Mesenchymal stem cell (in vitro differentiated cells and primary cell): ENCODE results near the gene RPS17.
A peak's percentile ranks its signal among the peaks of the same experiment; 100 is the strongest.

Experiments
- DNase-seq: peaks from one replicate; pipeline ENCODE4 v3.0.0-alpha.2; 2013
- H2AFZ ChIP-seq: one replicate; pipeline ENCODE4 v1.6.1; 2013; ENCODE audit warnings: low read depth, mild to moderate bottlenecking, control low read depth, inconsistent platforms, low read length, moderate library complexity
- H2AK5ac ChIP-seq: 2 replicates; pipeline ENCODE4 v1.6.1; 2013; ENCODE audit warnings: low read length, moderate library complexity, mild to moderate bottlenecking, inconsistent platforms; ENCODE audit not compliant: severe bottlenecking
- H2BK120ac ChIP-seq: one replicate; pipeline ENCODE4 v1.6.1; 2013; ENCODE audit warnings: low read depth, mild to moderate bottlenecking, inconsistent platforms, low read length, moderate library complexity
- H2BK12ac ChIP-seq, 2 experiments: one replicate each; pipeline ENCODE4 v1.6.1; 2013; ENCODE audit warnings: inconsistent platforms in 2 of 2, low read length in 2 of 2, mild to moderate bottlenecking in 2 of 2, moderate library complexity in 2 of 2, control low read depth in 1 of 2
- H2BK15ac ChIP-seq: one replicate; pipeline ENCODE4 v1.6.1; 2013; ENCODE audit warnings: mild to moderate bottlenecking, low read depth, inconsistent platforms; ENCODE audit not compliant: poor library complexity, severe bottlenecking
- H2BK5ac ChIP-seq: 2 replicates; pipeline ENCODE4 v1.6.1; 2013; ENCODE audit warnings: low read depth, mild to moderate bottlenecking, low read length, control low read depth, inconsistent platforms; ENCODE audit not compliant: poor library complexity, severe bottlenecking
- H3K14ac ChIP-seq, 2 experiments: one replicate each; pipeline ENCODE4 v1.6.1; 2013; ENCODE audit warnings: inconsistent platforms in 2 of 2, low read length in 2 of 2, control low read depth in 1 of 2, mild to moderate bottlenecking in 1 of 2, moderate library complexity in 1 of 2
- H3K18ac ChIP-seq, 2 experiments: one replicate each; pipeline ENCODE4 v1.6.1; 2013; ENCODE audit warnings: inconsistent platforms in 2 of 2, low read length in 2 of 2, control low read depth in 1 of 2, low read depth in 1 of 2, mild to moderate bottlenecking in 1 of 2
- H3K23ac ChIP-seq, 2 experiments: one replicate each; pipeline ENCODE4 v1.6.1; 2013; ENCODE audit warnings: inconsistent platforms in 2 of 2, low read length in 2 of 2, mild to moderate bottlenecking in 2 of 2, moderate library complexity in 2 of 2, control low read depth in 1 of 2
- H3K27ac ChIP-seq: 2 replicates; pipeline ENCODE4 v1.5.1; 2013; ENCODE audit warnings: mild to moderate bottlenecking, moderate library complexity, low read length, control low read depth, inconsistent platforms; ENCODE audit not compliant: poor library complexity, severe bottlenecking
- H3K27me3 ChIP-seq, 2 experiments: 2 replicates each; pipeline versions ENCODE4 v1.6.1 to v1.7.0; 2013; ENCODE audit warnings: low read length in 2 of 2, mild to moderate bottlenecking in 2 of 2, moderate library complexity in 2 of 2, control low read depth in 1 of 2, inconsistent platforms in 1 of 2; ENCODE audit not compliant: control insufficient read depth in 1 of 2, insufficient read depth in 1 of 2
- H3K36me3 ChIP-seq, 2 experiments: 2 replicates each; pipeline versions ENCODE4 v1.6.1 to v1.7.0; 2013; ENCODE audit warnings: low read length in 2 of 2, control low read depth in 1 of 2, inconsistent platforms in 1 of 2, low read depth in 1 of 2, mild to moderate bottlenecking in 1 of 2; ENCODE audit not compliant: insufficient read depth in 2 of 2, control insufficient read depth in 1 of 2
- H3K4ac ChIP-seq, 2 experiments: one replicate each; pipeline ENCODE4 v1.6.1; 2013; ENCODE audit warnings: inconsistent platforms in 2 of 2, low read length in 2 of 2, mild to moderate bottlenecking in 2 of 2, moderate library complexity in 2 of 2, control low read depth in 1 of 2, low read depth in 1 of 2
- H3K4me1 ChIP-seq: 2 replicates; pipeline ENCODE4 v1.6.1; 2013; ENCODE audit warnings: low read depth, low read length, control low read depth; ENCODE audit not compliant: control insufficient read depth, insufficient read depth
- H3K4me2 ChIP-seq: 2 replicates; pipeline ENCODE4 v1.6.1; 2013; ENCODE audit warnings: low read length, mild to moderate bottlenecking, inconsistent platforms; ENCODE audit not compliant: poor library complexity, severe bottlenecking
- H3K4me3 ChIP-seq, 2 experiments: 2 replicates each; pipeline versions ENCODE4 v1.5.1 to v1.7.0; 2013; ENCODE audit warnings: low read length in 2 of 2, mild to moderate bottlenecking in 2 of 2, control low read depth in 1 of 2, low read depth in 1 of 2; ENCODE audit not compliant: insufficient read depth in 1 of 2
- H3K79me1 ChIP-seq: replicated peaks from 2 replicates; pipeline ENCODE4 v1.6.1; 2013; ENCODE audit warnings: mild to moderate bottlenecking, control low read depth, low read length, inconsistent platforms; ENCODE audit not compliant: poor library complexity, severe bottlenecking
- H3K9ac ChIP-seq: 2 replicates; pipeline ENCODE4 v1.7.0; 2013; ENCODE audit warnings: mild to moderate bottlenecking, low read length, moderate library complexity
- H3K9me3 ChIP-seq: 2 replicates; pipeline ENCODE4 v1.7.0; 2013; ENCODE audit warnings: mild to moderate bottlenecking, low read length; ENCODE audit not compliant: control insufficient read depth
- H4K8ac ChIP-seq: one replicate; pipeline ENCODE4 v1.6.1; 2013; ENCODE audit warnings: inconsistent platforms, mild to moderate bottlenecking, low read length, moderate library complexity
- H4K91ac ChIP-seq: one replicate; pipeline ENCODE4 v1.6.1; 2013; ENCODE audit warnings: mild to moderate bottlenecking, low read length, inconsistent platforms
- WGBS: methylation state at CpG from one replicate; pipeline ENCODE4 v1.1.7; 2013; ENCODE audit warnings: mixed read lengths; 5-methylcytosine and 5-hydroxymethylcytosine counted together

Gene RPS17

GRCh38 chr15:82544431-82544830, 4.2 kb upstream of the RPS17 start:
- no peak overlapping the region for H3K18ac ChIP-seq
- H3K9me3 ChIP-seq = no peaks in the 10 kb centered on the region
- no peak overlapping the region for H3K27ac ChIP-seq
- WGBS = 95% methylated on average over 9 of the region's 9 CpGs
- H3K4ac ChIP-seq = no peak overlapping the region
- H4K91ac ChIP-seq = no peak overlapping the region
- H2BK15ac ChIP-seq = no peak overlapping the region
- H3K14ac ChIP-seq = no peak overlapping the region
- no peak overlapping the region for H2AFZ ChIP-seq
- no peak overlapping the region for H2BK120ac ChIP-seq
- no peak overlapping the region for H3K9ac ChIP-seq
- H2BK12ac ChIP-seq = no peak overlapping the region
- H3K4me1 ChIP-seq = peaks cover 6% of the 10 kb centered on the region
- no peak overlapping the region for H3K23ac ChIP-seq
- H3K79me1 ChIP-seq = no peaks in the 10 kb centered on the region
- peaks cover 0 to 14% of the 10 kb centered on the region in 2 experiments for H3K27me3 ChIP-seq
- no peak overlapping the region for H3K4me3 ChIP-seq
- no peak overlapping the region for H4K8ac ChIP-seq
- H2BK5ac ChIP-seq = no peak overlapping the region
- H3K36me3 ChIP-seq = peaks cover 0 to 50% of the 10 kb centered on the region in 2 experiments
- no peak overlapping the region for H2AK5ac ChIP-seq
- no peak overlapping the region for H3K4me2 ChIP-seq
- no peak for DNase-seq

GRCh38 chr15:82543160-82543559, 2.9 kb upstream of the RPS17 start:
- H4K8ac ChIP-seq = no peak overlapping the region
- H4K91ac ChIP-seq = no peak overlapping the region
- no peak overlapping the region for H2BK15ac ChIP-seq
- H3K27ac ChIP-seq = no peak overlapping the region
- H2BK5ac ChIP-seq = no peak overlapping the region
- no peak overlapping the region for H2AK5ac ChIP-seq
- H3K27me3 ChIP-seq = peaks cover 0 to 14% of the 10 kb centered on the region in 2 experiments
- peaks cover 0 to 47% of the 10 kb centered on the region in 2 experiments for H3K36me3 ChIP-seq
- H3K14ac ChIP-seq = no peak overlapping the region
- WGBS = 63% methylated on average over 1 of the region's 2 CpGs
- H3K4ac ChIP-seq = no peak overlapping the region
- peak; percentile 71 for DNase-seq
- no peaks in the 10 kb centered on the region for H3K9me3 ChIP-seq
- peak overlapping the region in 1 of 2 experiments; percentile 14 for H3K4me3 ChIP-seq
- H2AFZ ChIP-seq = no peak overlapping the region
- H3K18ac ChIP-seq = no peak overlapping the region
- no peak overlapping the region for H2BK120ac ChIP-seq
- no peak overlapping the region for H3K4me2 ChIP-seq
- peaks cover 6% of the 10 kb centered on the region for H3K4me1 ChIP-seq
- H3K23ac ChIP-seq = no peak overlapping the region
- no peak overlapping the region for H2BK12ac ChIP-seq
- peak overlapping the region; percentile 51 for H3K9ac ChIP-seq
- no peaks in the 10 kb centered on the region for H3K79me1 ChIP-seq

- H2BK120ac ChIP-seq = no peak overlapping the region
- 44% methylated on average over 11 of the region's 11 CpGs for WGBS
- H2BK5ac ChIP-seq = no peak overlapping the region
Observed at GRCh38 chr15:82540984-82541431, 751 bp upstream of the RPS17 start.

GRCh38 chr15:82539691-82540054, 584 bp downstream of the RPS17 start:
- Histone ChIP-seq H4K91ac (peak overlapping the region; percentile 90), H3K36me3 (peaks cover 26 to 51% of the 10 kb centered on the region in 2 experiments), H2BK12ac (no peak overlapping the region), H3K79me1 (no peaks in the 10 kb centered on the region), H2BK15ac (peak overlapping the region; percentile 31), H3K23ac (peak overlapping the region in 1 of 2 experiments; percentile 6), H3K27me3 (peaks cover 0 to 5% of the 10 kb centered on the region in 2 experiments), H4K8ac (peak overlapping the region; percentile 76), H3K18ac (peak overlapping the region; percentile 81 to 85), H2AFZ (no peak overlapping the region), H3K4ac (peak overlapping the region; percentile 69 to 76), H3K4me1 (peaks cover 11% of the 10 kb centered on the region), H2AK5ac (peak overlapping the region; percentile 12), H3K14ac (peak overlapping the region; percentile 63 to 66), H3K9me3 (no peaks in the 10 kb centered on the region), H2BK5ac (peak overlapping the region; percentile 84), H2BK120ac (no peak overlapping the region), H3K27ac (peak overlapping the region; percentile 59), H3K4me2 (peak overlapping the region; percentile 66), H3K4me3 (peak overlapping the region; percentile 77 to 98), H3K9ac (peak overlapping the region; percentile 98)
- no peak for DNase-seq
- under 1% methylated on average over 23 of the region's 23 CpGs for WGBS

More at GRCh38 chr15:82540984-82541431, 751 bp upstream of the RPS17 start:
- no peak overlapping the region for H3K23ac ChIP-seq
- H3K4me1 ChIP-seq = peaks cover 11% of the 10 kb centered on the region
- H3K4ac ChIP-seq = peak overlapping the region; percentile 2 to 12
- no peaks in the 10 kb centered on the region for H3K79me1 ChIP-seq
- no peak overlapping the region for H4K91ac ChIP-seq
- H3K36me3 ChIP-seq = peaks cover 17 to 58% of the 10 kb centered on the region in 2 experiments
- H2AK5ac ChIP-seq = peak overlapping the region; percentile 51
- H3K4me2 ChIP-seq = peak overlapping the region; percentile 63
- H3K27me3 ChIP-seq = peaks cover 0 to 14% of the 10 kb centered on the region in 2 experiments
- DNase-seq = no peak
- H4K8ac ChIP-seq = peak overlapping the region; percentile 54
- H3K18ac ChIP-seq = peak overlapping the region; percentile 1 to 80
- H3K27ac ChIP-seq = peak overlapping the region; percentile 70
- H3K9me3 ChIP-seq = no peaks in the 10 kb centered on the region
- no peak overlapping the region for H2BK12ac ChIP-seq
- no peak overlapping the region for H2BK15ac ChIP-seq
- peak overlapping the region; percentile 99 for H3K9ac ChIP-seq
- H2AFZ ChIP-seq = peak overlapping the region; percentile 59
- H3K14ac ChIP-seq = peak overlapping the region in 1 of 2 experiments; percentile 15
- H3K4me3 ChIP-seq = peak overlapping the region; percentile 59 to 98
